ENCODE results near the gene TRIM65. TPM values are rescaled to one million over a fixed set of nuclear protein-coding genes. Genes with fewer than 3 reads are reported as not detected.

The TRIM65 gene
- total and polyA plus RNA-seq, 2 of the 13 experiments (the other 11 are each of a cell fraction or from before 2014, with no cell fraction given), result 10.3 to 22.4 TPM

GRCh38 chr17:75894049-75894733 lies 2.6 kb downstream of the TRIM65 start (continued):
- no peak for TF ChIP-seq NFE2L2 (IDR thresholded peaks at IDR 0.05; ENCODE audit: low read length)
- TF ChIP-seq KLF12 (CRISPR knock-in tag; IDR thresholded peaks at IDR 0.05; ENCODE audit: borderline replicate concordance), result no peak
- TF ChIP-seq ZNF264 (CRISPR knock-in tag; IDR thresholded peaks at IDR 0.05), result no peak
- 0 out of 2 replicates have a peak, but pooled peaks have one; percentile 41 for TF ChIP-seq CCDC6 (CRISPR knock-in tag; IDR thresholded peaks at IDR 0.05)
- TF ChIP-seq HOXA3 (CRISPR knock-in tag; IDR thresholded peaks at IDR 0.05), result peak; percentile 28; the same call in 1 of the 2 replicates
- TF ChIP-seq PBX2 (CRISPR knock-in tag; IDR thresholded peaks at IDR 0.05), result no peak
- TF ChIP-seq NFKB2 (CRISPR knock-in tag; IDR thresholded peaks at IDR 0.05; ENCODE audit: borderline replicate concordance), result no peak
- peak; percentile 4 for TF ChIP-seq HINFP (CRISPR knock-in tag; IDR thresholded peaks at IDR 0.05; ENCODE audit: low read depth)
- TF ChIP-seq ZNF333 (CRISPR knock-in tag; IDR thresholded peaks at IDR 0.05; ENCODE audit: borderline replicate concordance), result peak; percentile 84
- no peak for TF ChIP-seq ZNF83 (CRISPR knock-in tag; IDR thresholded peaks at IDR 0.05; ENCODE audit: borderline replicate concordance)
- TF ChIP-seq ZNF512B (CRISPR knock-in tag; IDR thresholded peaks at IDR 0.05; ENCODE audit: borderline replicate concordance), result no peak
- TF ChIP-seq ARNT2 (CRISPR knock-in tag; IDR thresholded peaks at IDR 0.05; ENCODE audit: low read depth), result peak; percentile 48; the same call in 1 of the 2 replicates
- TF ChIP-seq ZNF772 (CRISPR knock-in tag; IDR thresholded peaks at IDR 0.05), result peak; percentile 60; the same call in 1 of the 2 replicates
- no peak for TF ChIP-seq GRHL1 (CRISPR knock-in tag; conservative IDR thresholded peaks at IDR 0.05)
- TF ChIP-seq ELK4 (CRISPR knock-in tag; IDR thresholded peaks at IDR 0.05; ENCODE audit: borderline replicate concordance), result no peak
- no peak for TF ChIP-seq POGK (CRISPR knock-in tag; conservative IDR thresholded peaks at IDR 0.05)
- TF ChIP-seq PPARG (CRISPR knock-in tag; conservative IDR thresholded peaks at IDR 0.05), result no peak

Data from HepG2 (cell line).